Endodermal cell (in vitro differentiated cells): ENCODE measurements around the gene MLST8. TPM values are rescaled to one million over a fixed set of nuclear protein-coding genes. Genes with fewer than 3 reads are reported as not detected.

Source experiments
- DNase-seq: peaks from one replicate; pipeline ENCODE4 v3.0.0-alpha.2; 2017
- H3K27ac ChIP-seq: 2 replicates; pipeline ENCODE4 v1.5.1; 2013; ENCODE audit warnings: mild to moderate bottlenecking, low read depth, low read length, moderate library complexity
- H3K27me3 ChIP-seq: 2 replicates; pipeline ENCODE4 v1.6.1; 2013; ENCODE audit warnings: mild to moderate bottlenecking, low read length, moderate library complexity; ENCODE audit not compliant: insufficient read depth, control insufficient read depth, poor library complexity, severe bottlenecking
- H3K36me3 ChIP-seq: 2 replicates; pipeline ENCODE4 v1.7.0; 2013; ENCODE audit warnings: mild to moderate bottlenecking, low read length, moderate library complexity; ENCODE audit not compliant: control insufficient read depth, insufficient read depth
- H3K4me1 ChIP-seq: one replicate; pipeline ENCODE4 v1.7.0; 2013; ENCODE audit warnings: low read length; ENCODE audit not compliant: control insufficient read depth, insufficient read depth
- H3K4me3 ChIP-seq: 2 replicates; pipeline ENCODE4 v1.5.1; 2013; ENCODE audit warnings: mild to moderate bottlenecking, low read length, moderate library complexity
- H3K9ac ChIP-seq: 2 replicates; pipeline ENCODE4 v1.6.1; 2013; ENCODE audit warnings: mild to moderate bottlenecking, low read length, moderate library complexity; ENCODE audit not compliant: poor library complexity, severe bottlenecking; ENCODE audit errors: extremely low read depth
- H3K9me3 ChIP-seq: 2 replicates; pipeline ENCODE4 v1.6.1; 2013; ENCODE audit warnings: mild to moderate bottlenecking, low read length, moderate library complexity; ENCODE audit not compliant: control insufficient read depth
- H3K27ac Mint-ChIP-seq: 2 replicates; pipeline ENCODE4 v1.8.0; 2020; ENCODE audit warnings: mixed read lengths
- H3K27me3 Mint-ChIP-seq: 2 replicates; pipeline ENCODE4 v1.8.0; 2021; ENCODE audit warnings: mild to moderate bottlenecking, mixed read lengths; ENCODE audit not compliant: insufficient read depth
- H3K36me3 Mint-ChIP-seq: 2 replicates; pipeline ENCODE4 v1.8.0; 2020; ENCODE audit warnings: low read depth, mixed read lengths
- H3K4me1 Mint-ChIP-seq: 2 replicates; pipeline ENCODE4 v1.8.0; 2020; ENCODE audit warnings: mixed read lengths
- H3K4me3 Mint-ChIP-seq: 2 replicates; pipeline ENCODE4 v1.8.0; 2020; ENCODE audit warnings: mild to moderate bottlenecking, moderate library complexity, mixed read lengths
- H3K9me3 Mint-ChIP-seq: 2 replicates; pipeline ENCODE4 v1.8.0; 2020; ENCODE audit warnings: mild to moderate bottlenecking, mixed read lengths
- WGBS, 2 experiments: methylation state at CpG; one replicate each; pipeline versions ENCODE4 v1.1.5 to v1.1.7; 2013; ENCODE audit warnings: missing lambda C conversion rate in 2 of 2, mixed read lengths in 1 of 2; ENCODE audit not compliant: insufficient coverage in 1 of 2, insufficient read length in 1 of 2; 5-methylcytosine and 5-hydroxymethylcytosine counted together
- total RNA-seq, 2 donors: library from RNA; stranded (reverse); fragmentation: NEBNext Ultra II Directional in 1 of 2; extraction: Animal tissue kit (Norgen Biotek cat#: 25700) in 1 of 2; gene quantifications; 2 replicates in 1 of 2; 3 replicates in 1 of 2; pipeline ENCODE4 v1.2.1, GENCODE V29; 2021
- TF ChIP-seq, protein P1 (sequence below): fragments of 200-600 bp; sonication (generic); conservative IDR thresholded peaks from 2 replicates; pipeline ENCODE4 v1.5.0; 2021; ENCODE audit warnings: antibody characterized with exemption, mild to moderate bottlenecking

The MLST8 gene
- total RNA-seq, 2 donors from 2014 or later = 60.3 to 70.8 TPM

- no peak overlapping the region for H3K27ac ChIP-seq
- Mint-ChIP-seq H3K9me3 (peaks cover 5% of the 10 kb centered on the region), H3K4me3 (peak overlapping the region; percentile 68), H3K27me3 (peaks cover 22% of the 10 kb centered on the region), H3K4me1 (peaks cover 2% of the 10 kb centered on the region), H3K27ac (peak overlapping the region; percentile 61), H3K36me3 (peaks cover 21% of the 10 kb centered on the region)
- no peaks in the 10 kb centered on the region for H3K4me1 ChIP-seq
- H3K27me3 ChIP-seq = no peaks in the 10 kb centered on the region
- H3K4me3 ChIP-seq = peak overlapping the region; percentile 90
- 0 to 26% methylated on average over 2 to 16 of the region's 16 CpGs for WGBS, 2 experiments
- peaks cover 15% of the 10 kb centered on the region for H3K36me3 ChIP-seq
- TF ChIP-seq, protein P1, sequence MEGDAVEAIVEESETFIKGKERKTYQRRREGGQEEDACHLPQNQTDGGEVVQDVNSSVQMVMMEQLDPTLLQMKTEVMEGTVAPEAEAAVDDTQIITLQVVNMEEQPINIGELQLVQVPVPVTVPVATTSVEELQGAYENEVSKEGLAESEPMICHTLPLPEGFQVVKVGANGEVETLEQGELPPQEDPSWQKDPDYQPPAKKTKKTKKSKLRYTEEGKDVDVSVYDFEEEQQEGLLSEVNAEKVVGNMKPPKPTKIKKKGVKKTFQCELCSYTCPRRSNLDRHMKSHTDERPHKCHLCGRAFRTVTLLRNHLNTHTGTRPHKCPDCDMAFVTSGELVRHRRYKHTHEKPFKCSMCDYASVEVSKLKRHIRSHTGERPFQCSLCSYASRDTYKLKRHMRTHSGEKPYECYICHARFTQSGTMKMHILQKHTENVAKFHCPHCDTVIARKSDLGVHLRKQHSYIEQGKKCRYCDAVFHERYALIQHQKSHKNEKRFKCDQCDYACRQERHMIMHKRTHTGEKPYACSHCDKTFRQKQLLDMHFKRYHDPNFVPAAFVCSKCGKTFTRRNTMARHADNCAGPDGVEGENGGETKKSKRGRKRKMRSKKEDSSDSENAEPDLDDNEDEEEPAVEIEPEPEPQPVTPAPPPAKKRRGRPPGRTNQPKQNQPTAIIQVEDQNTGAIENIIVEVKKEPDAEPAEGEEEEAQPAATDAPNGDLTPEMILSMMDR = no peak
- no peaks in the 10 kb centered on the region for H3K9me3 ChIP-seq
- no peak for DNase-seq
- H3K9ac ChIP-seq = peak overlapping the region; percentile 15
These were observed 686 bp downstream of the MLST8 start for GRCh38 chr16:2205967-2206313.

DNA sequence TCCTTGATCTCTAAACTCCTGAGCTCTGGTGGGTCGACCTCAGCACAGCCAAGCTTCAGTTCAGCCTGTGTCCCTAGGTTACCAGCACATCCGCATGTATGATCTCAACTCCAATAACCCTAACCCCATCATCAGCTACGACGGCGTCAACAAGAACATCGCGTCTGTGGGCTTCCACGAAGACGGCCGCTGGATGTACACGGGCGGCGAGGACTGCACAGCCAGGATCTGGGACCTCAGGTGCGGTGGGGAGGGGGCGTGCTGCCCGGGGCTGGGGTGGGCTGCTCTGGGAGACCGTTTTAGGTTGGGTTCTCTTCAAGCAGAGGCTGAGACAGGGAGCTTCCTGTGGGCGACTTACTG lies 1.1 kb downstream of the MLST8 start:
- Mint-ChIP-seq H3K4me1 (peaks cover 2% of the 10 kb centered on the region), H3K27ac (peak overlapping the region; percentile 64), H3K27me3 (peaks cover 19% of the 10 kb centered on the region), H3K9me3 (peaks cover 5% of the 10 kb centered on the region), H3K36me3 (peaks cover 21% of the 10 kb centered on the region), H3K4me3 (peak overlapping the region; percentile 68)
- H3K9me3 ChIP-seq = no peaks in the 10 kb centered on the region
- TF ChIP-seq, protein P1 = no peak
- 83 to 94% methylated on average over 6 to 18 of the region's 18 CpGs for WGBS, 2 experiments
- no peaks in the 10 kb centered on the region for H3K27me3 ChIP-seq
- no peak for DNase-seq
- no peaks in the 10 kb centered on the region for H3K4me1 ChIP-seq
- H3K9ac ChIP-seq = peak overlapping the region; percentile 15
- H3K4me3 ChIP-seq = peak overlapping the region; percentile 90
- H3K27ac ChIP-seq = no peak overlapping the region
- peaks cover 15% of the 10 kb centered on the region for H3K36me3 ChIP-seq

GRCh38 chr16:2206780-2207433 lies 1.7 kb downstream of the MLST8 start:
- 94 to 97% methylated on average over 17 to 23 of the region's 23 CpGs for WGBS, 2 experiments
- Histone ChIP-seq H3K4me1 (no peaks in the 10 kb centered on the region), H3K36me3 (peaks cover 17% of the 10 kb centered on the region), H3K9me3 (no peaks in the 10 kb centered on the region), H3K27me3 (no peaks in the 10 kb centered on the region), H3K9ac (no peak overlapping the region), H3K4me3 (no peak overlapping the region), H3K27ac (no peak overlapping the region)
- H3K4me3 Mint-ChIP-seq = peak overlapping the region; percentile 68
- H3K27me3 Mint-ChIP-seq = peaks cover 14% of the 10 kb centered on the region
- TF ChIP-seq, protein P1 = no peak
- DNase-seq = no peak
- peaks cover 2% of the 10 kb centered on the region for H3K4me1 Mint-ChIP-seq
- H3K36me3 Mint-ChIP-seq = peaks cover 21% of the 10 kb centered on the region
- H3K27ac Mint-ChIP-seq = no peak overlapping the region
- H3K9me3 Mint-ChIP-seq = peaks cover 5% of the 10 kb centered on the region
